NT2/D1 (cell line): ENCODE data around the gene DPH7.

Experiments used
- SUZ12 ChIP-seq: IDR thresholded peaks from 2 replicates; pipeline ENCODE4 v1.6.1; 2011; ENCODE audit not compliant: insufficient read length, insufficient read depth; ENCODE audit errors: extremely low read depth
- YY1 ChIP-seq: IDR thresholded peaks from 2 replicates; pipeline ENCODE4 v1.6.1; 2011; ENCODE audit not compliant: insufficient read length, insufficient read depth
- ZNF274 ChIP-seq: IDR thresholded peaks from 2 replicates; pipeline ENCODE4 v1.6.1; 2011; ENCODE audit warnings: mild to moderate bottlenecking, low read depth, low read length

GRCh38 chr9:137564134-137564533 is 14.6 kb downstream of the DPH7 start:
- TF ChIP-seq YY1 (no peak), ZNF274 (no peak), SUZ12 (no peak)
